Endometrial microvascular endothelial cells (primary cell): ENCODE results near the gene FGGY. TPM values are rescaled to one million over a fixed set of nuclear protein-coding genes. Genes with fewer than 3 reads are reported as not detected.
"Not testable (repeated sequence)": the region's sequence is repeated elsewhere in the genome, so short reads cannot be mapped to it uniquely, and the experiment has no call there.

Source experiments
- in situ Hi-C: cut with HindIII; loops from 2 replicates; pipeline ENCODE4 v1.10.0; 2017; ENCODE audit warnings: low sequenced_read_pairs, low pct_unique_long_range_greater_than_20kb; ENCODE audit errors: inconsistent ontology term
- total RNA-seq: library from RNA; depleted of rRNA; stranded (reverse); fragments of >200 nt; gene quantifications from one replicate; pipeline ENCODE4 v1.2.3, GENCODE V29; 2015; ENCODE audit errors: inconsistent ontology term

The FGGY gene
- total RNA-seq, 1 donor from 2014 or later, result 2.5 TPM

DNA sequence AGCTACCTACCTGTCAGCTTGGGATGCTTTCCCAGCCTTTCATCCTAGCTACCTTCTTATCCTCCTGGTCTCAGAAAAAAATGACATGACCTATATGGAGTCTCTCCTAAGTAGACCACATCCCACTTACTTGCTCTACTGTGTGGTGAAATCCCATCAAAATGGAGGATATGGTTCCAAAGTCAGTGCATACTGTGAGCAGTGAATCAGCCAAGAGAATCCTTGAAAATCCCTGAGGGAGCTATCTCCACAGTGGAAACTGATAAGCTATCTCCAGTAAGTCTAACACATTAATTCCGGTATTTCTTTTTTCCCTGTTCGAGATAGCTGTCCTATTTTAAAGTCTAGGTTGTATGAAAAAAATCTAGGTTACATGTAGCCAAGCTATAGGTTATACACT is 189.7 kb downstream of the FGGY start:
- in situ Hi-C loops, result no loop called here

DNA sequence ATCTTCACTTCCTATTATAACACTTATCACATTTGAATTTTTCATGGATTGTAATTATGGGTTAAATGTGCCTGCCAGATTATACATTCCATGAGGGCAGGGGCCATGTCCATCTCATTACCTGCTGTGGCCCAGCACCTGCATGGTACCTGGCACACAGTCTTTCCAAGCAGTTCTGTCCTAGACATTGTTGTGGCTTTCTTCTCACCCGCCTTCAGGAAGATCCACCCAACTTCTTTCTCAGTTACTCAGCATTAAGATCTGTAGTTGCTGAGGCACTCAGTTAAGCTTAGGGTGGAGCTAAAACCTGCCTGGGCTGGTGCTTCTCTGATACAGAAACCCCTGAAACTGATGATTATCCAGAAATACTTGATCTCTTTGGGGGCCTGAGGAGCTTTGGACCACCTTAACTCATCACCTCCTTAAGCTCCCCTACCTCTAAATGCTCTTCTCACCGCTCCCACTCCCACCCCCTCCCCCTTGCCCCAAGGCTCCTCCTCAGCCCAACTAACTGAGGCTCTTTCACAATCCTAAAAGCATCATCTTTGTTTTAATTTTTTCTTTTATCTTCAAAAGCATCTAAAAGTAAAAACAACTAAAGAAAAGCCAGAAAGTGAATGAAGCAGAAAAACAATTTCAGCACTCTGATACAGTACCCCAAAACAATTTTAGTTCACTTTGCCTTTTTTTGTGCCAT is 190.6 kb downstream of the FGGY start:
- in situ Hi-C loops, result no loop called here

DNA sequence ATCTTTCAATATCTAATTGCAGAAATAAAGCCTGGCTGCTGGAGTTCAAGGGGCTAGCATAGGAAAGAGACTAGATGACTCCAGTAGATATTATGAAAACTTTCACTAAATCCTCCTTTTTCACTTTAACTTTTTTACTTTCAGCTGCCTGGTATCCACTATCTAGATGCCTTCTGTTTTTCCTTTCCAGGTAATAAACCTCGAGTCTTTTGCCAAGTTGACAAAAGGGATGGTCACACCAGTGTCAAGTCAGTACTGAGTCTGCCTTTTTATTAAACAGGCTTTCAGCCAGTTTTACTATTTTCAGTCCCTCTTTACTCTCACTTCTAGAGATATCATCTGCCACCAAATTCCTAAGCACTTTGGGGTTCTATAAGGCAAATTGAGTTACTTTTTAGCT is 195.6 kb downstream of the FGGY start:
- in situ Hi-C loops, result no loop called here

GRCh38 chr1:59494145-59494833 is 197.4 kb downstream of the FGGY start:
- in situ Hi-C loops, result no loop called here

DNA sequence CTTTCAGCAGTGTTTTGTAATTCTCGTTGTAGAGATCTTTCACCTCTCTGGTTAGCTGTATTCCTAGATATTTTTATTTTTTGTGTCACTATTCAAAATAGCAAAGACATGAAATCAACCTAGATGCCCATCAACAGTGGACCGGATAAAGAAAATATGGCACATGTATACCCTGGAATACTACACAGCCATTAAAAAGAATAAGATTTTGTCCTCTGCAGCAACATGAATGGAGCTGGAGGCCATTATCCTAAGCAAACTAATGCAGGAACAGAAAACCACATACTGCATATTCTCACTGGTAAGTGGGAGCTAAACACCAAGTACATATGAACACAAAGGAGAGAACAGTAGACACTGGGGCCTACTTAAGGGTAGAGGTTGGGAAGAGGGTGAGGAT is 199.3 kb downstream of the FGGY start:
- in situ Hi-C loops, result not testable (repeated sequence)

GRCh38 chr1:59497616-59498015 is 200.7 kb downstream of the FGGY start:
- in situ Hi-C loops, result no loop called here

DNA sequence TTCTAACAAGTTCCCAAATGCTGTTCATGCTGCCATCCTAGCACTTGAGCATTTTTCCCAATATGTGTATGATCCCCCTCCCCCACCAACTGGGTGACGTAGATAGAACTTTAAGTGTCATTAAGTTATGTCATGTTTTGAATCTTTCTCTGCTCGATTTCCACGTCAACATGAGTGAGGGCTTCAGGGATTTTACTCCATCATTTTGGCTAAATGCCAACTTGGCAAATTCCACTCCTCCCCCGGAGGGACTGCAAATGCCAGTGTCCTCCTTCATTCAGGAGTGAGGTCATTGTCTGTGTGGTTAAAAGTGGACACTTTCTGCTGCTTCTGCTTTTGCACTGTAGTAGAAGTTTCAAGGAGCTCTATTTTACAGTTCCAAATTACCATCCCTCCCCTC is 201.7 kb downstream of the FGGY start:
- in situ Hi-C loops, result no loop called here

GRCh38 chr1:59499273-59499942 is 202.5 kb downstream of the FGGY start:
- in situ Hi-C loops, result no loop called here

DNA sequence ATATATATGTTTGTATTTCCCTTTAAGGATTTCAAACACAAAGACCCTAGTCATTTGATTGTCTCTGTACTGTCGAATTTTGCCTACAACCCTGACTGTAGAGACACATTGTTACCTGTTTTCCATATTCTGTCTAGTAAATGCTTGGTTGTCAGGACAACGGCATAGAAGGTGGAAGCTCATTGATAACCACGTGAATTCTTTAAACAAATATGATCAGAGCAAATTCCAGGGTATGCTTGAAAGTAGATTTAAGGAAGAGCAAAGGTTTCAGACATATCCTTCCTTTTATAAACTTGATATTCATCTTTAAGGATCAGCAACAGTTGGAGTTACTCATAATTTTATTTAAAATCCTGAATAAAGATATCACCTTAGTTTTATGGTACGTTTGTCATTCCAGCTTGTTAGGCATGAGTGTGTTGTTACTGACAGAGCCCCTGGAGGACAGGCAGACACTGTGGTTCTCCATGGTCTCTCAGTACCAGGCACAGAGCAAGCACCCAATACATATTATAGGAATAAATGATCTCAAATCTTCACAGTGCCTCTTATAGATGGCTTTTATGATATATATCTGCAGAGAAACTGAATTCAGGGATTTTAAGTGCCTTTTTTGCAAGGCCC is 203.2 kb downstream of the FGGY start:
- in situ Hi-C loops, result no loop called here

DNA sequence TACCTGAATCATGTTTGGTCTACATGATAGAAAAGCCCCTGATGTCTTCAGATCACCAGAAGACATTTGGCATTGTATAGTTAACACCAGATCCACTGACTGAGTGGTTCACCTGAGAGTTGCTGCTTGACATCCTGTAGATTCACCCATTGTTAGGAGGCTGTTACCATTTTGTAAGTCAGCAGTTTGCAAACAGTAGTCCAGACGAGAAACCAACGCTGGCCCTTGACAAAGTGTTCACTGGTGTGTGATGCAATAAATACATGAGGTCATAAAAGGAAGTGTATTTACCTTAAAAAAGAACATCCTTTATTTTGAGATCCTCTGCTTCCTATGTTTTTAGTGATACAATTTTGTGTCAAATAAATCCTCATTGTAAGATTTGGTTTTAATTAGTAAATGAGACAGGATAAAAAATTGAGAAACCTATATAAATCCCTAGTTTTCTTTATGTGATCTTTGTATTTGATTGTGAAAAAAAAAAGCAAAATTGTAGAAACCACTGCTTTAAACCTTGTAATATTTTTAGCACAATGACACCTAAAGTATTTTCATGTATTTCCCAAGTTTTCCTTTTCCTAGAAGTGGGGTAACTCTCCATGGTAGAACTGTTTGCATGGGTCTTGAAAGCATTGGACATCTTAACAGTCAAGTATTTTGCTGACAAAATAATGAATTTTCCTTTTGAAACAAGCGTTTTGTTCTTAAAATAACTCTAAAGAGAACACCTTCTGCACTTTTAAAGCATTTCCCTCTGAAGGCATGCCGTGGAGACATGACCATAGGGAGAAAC is 204.3 kb downstream of the FGGY start:
- in situ Hi-C loops, result no loop called here

GRCh38 chr1:59502009-59502691 is 205.3 kb downstream of the FGGY start:
- in situ Hi-C loops, result no loop called here

- in situ Hi-C loops, result no loop called here
Measured at GRCh38 chr1:59504276-59504675, 207.4 kb downstream of the FGGY start.

GRCh38 chr1:59505596-59506028 is 208.7 kb downstream of the FGGY start:
- in situ Hi-C loops, result no loop called here

GRCh38 chr1:59506952-59507351 is 210.1 kb downstream of the FGGY start:
- in situ Hi-C loops, result no loop called here

- in situ Hi-C loops, result no loop called here
Measured at GRCh38 chr1:59509341-59509875, 212.5 kb downstream of the FGGY start.

GRCh38 chr1:59510249-59510648 is 213.4 kb downstream of the FGGY start:
- in situ Hi-C loops, result no loop called here

DNA sequence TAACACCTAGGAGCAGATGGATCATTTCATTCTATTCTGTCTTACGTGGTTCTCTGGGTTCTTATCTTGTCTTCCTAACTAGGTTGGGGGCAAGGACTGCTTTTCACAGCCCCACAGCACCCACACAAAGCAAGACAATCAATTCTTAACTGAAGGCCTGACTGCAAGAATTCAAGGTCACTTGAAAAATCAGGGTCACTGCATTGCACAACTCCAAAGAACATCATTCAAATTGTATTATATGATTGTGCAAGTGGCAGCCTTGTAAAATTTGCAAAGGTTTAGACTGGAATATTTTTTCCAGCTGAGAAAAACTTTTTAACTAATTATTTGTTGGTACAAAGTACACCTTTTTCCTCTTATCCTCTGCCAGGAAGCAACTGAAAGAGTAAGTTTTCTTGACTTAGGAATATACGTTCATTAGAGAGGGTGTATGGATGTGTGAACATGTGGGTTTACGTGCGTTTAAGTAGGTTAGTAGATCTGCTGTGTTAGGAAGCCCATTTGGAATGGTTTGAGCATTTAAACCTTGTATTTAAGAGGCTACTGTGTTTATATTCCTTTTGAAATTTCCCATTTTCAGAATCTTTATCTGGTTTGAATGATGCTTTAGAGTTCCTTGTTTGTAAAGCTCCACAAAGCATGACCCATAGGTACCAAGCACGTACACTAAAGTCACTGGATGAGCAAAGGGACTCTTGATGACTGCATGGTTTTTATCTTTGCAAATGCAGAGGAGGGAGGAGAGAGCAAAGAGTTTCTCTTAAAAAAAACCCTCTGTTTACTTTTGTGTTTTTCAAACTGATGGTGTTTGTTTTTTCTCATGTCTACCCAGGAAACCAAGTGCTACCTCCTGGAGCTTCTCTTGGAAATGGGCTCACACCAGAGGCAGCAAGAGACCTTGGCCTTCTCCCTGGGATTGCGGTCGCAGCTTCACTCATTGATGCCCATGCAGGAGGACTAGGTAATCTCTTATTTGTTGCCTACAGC is 214.9 kb downstream of the FGGY start:
- in situ Hi-C loops, result no loop called here
